Stimulated activated CD4-positive, alpha-beta T cell treated with anti-CD3 and anti-CD28 coated beads, TNF-alpha, amount 100 ng/mL, for 24 hours (primary cell): ENCODE data around the gene GAGE12H.
"Not testable (repeated sequence)": the region's sequence is repeated elsewhere in the genome, so short reads cannot be mapped to it uniquely, and the experiment has no call there.

Experiments
- DNase-seq, 3 experiments: peaks; one replicate each; pipeline ENCODE4 v3.0.0-alpha.2; 2020; ENCODE audit warnings: low read depth in 3 of 3

GAGE12H gene

GRCh38 chrX:49579649-49580048, at the start of gene GAGE12H:
Gene GAGE12H (plus strand): TSS chrX:49579949. CDS start chrX:49581104, 1,155 bp downstream.
- not testable (repeated sequence) for DNase-seq

- DNase-seq, result not testable (repeated sequence)
Observed at GRCh38 chrX:49531877-49532276, 47.9 kb upstream of the GAGE12H start, which contains the start of gene GAGE12C. Gene GAGE12C (plus strand): TSS chrX:49532177. CDS start chrX:49533332, 1,155 bp downstream.

GRCh38 chrX:49541433-49541832, 38.3 kb upstream of the GAGE12H start, which contains the start of gene GAGE12D:
Gene GAGE12D (plus strand): TSS chrX:49541733. CDS start chrX:49542888, 1,155 bp downstream.
- not testable (repeated sequence) for DNase-seq

DNA sequence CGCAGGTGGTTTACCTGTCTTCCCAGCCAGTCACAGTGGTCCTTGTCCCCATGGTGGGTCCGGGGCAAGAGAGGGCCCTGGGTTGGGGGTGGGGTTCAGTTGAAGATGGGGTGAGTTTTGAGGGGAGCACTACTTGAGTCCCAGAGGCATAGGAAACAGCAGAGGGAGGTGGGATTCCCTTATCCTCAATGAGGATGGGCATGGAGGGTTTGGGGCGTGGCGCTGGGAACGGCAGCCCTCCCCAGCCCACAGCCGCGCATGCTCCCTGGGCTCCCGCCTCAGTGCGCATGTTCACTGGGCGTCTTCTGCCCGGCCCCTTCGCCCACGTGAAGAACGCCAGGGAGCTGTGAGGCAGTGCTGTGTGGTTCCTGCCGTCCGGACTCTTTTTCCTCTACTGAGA, 28.8 kb upstream of the GAGE12H start, which contains the start of gene GAGE12E:
GAGE12E (plus strand) TSS at position 301 of the 400 bp plus-strand sequence. CDS start 1,155 bp downstream, outside the sequence.
- DNase-seq, result not testable (repeated sequence)

- DNase-seq, result not testable (repeated sequence)
Observed at GRCh38 chrX:49560542-49560941, 19.2 kb upstream of the GAGE12H start, which contains the start of gene GAGE12F. Gene GAGE12F (plus strand): TSS chrX:49560842. CDS start chrX:49561997, 1,155 bp downstream.

GRCh38 chrX:49568728-49569127, 11.0 kb upstream of the GAGE12H start:
- DNase-seq, result not testable (repeated sequence)

- DNase-seq, result not testable (repeated sequence)
Observed at GRCh38 chrX:49569152-49569551, 10.6 kb upstream of the GAGE12H start.

DNA sequence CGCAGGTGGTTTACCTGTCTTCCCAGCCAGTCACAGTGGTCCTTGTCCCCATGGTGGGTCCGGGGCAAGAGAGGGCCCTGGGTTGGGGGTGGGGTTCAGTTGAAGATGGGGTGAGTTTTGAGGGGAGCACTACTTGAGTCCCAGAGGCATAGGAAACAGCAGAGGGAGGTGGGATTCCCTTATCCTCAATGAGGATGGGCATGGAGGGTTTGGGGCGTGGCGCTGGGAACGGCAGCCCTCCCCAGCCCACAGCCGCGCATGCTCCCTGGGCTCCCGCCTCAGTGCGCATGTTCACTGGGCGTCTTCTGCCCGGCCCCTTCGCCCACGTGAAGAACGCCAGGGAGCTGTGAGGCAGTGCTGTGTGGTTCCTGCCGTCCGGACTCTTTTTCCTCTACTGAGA, 9.6 kb upstream of the GAGE12H start, which contains the start of gene GAGE12G:
GAGE12G (plus strand) TSS at position 301 of the 400 bp plus-strand sequence. CDS start 1,155 bp downstream, outside the sequence.
- not testable (repeated sequence) for DNase-seq

- DNase-seq, result not testable (repeated sequence)
Observed at GRCh38 chrX:49589196-49589595, 9.4 kb downstream of the GAGE12H start, which contains the start of gene GAGE2A. Gene GAGE2A (plus strand): TSS chrX:49589496. CDS start chrX:49590651, 1,155 bp downstream.

- DNase-seq, result peak in 1 of 3 experiments; percentile 0
Observed at GRCh38 chrX:49589769-49590478, 10.2 kb downstream of the GAGE12H start.

DNA sequence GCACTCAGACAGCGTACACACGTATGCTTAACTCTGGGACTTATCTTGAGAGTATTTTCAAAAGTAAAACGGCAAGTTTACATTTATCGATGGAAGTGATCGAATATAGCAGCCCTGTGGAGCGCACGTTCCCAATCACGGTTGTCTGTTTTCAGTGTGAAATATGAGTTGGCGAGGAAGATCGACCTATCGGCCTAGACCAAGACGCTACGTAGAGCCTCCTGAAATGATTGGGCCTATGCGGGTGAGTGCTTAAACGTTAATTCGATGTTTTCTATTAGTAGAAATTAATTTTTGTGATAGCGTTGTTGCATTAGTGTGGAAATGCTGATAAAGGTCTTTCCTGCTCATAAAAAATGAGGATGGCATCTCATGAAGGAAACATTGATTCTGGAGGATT, 10.7 kb downstream of the GAGE12H start:
- not testable (repeated sequence) for DNase-seq

DNA sequence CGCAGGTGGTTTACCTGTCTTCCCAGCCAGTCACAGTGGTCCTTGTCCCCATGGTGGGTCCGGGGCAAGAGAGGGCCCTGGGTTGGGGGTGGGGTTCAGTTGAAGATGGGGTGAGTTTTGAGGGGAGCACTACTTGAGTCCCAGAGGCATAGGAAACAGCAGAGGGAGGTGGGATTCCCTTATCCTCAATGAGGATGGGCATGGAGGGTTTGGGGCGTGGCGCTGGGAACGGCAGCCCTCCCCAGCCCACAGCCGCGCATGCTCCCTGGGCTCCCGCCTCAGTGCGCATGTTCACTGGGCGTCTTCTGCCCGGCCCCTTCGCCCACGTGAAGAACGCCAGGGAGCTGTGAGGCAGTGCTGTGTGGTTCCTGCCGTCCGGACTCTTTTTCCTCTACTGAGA, 19.0 kb downstream of the GAGE12H start, which contains the start of gene GAGE1:
GAGE1 (plus strand) TSS at position 301 of the 400 bp plus-strand sequence. CDS start 1,155 bp downstream, outside the sequence.
- not testable (repeated sequence) for DNase-seq

DNA sequence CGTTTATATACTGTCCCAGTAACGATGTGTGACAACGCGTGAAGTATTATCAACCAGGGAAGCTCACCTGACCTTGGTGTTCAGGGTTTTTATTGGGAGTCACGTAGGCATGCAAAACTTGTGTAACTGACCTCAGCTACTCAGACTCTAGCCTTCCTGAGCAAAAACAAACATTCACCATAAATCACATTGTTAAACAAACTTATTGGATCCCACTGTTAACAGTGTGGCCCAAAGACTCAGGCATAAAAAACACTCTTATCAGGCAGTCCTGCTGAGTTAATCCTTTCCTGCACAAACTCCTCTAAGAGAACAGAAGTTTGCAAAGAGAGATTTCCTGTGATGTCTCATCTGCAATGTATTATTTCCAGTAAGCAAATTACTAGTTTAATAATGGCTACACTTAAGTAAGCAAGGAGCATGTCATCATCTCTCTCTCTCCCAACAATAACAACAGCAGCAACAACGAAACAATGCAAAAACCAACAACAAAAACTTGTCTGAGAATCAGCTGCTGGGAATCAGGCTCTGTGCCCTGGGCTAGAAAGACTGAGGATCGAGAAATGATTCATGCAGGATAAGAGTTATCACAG, 31.1 kb downstream of the GAGE12H start:
- DNase-seq, result no peak

DNA sequence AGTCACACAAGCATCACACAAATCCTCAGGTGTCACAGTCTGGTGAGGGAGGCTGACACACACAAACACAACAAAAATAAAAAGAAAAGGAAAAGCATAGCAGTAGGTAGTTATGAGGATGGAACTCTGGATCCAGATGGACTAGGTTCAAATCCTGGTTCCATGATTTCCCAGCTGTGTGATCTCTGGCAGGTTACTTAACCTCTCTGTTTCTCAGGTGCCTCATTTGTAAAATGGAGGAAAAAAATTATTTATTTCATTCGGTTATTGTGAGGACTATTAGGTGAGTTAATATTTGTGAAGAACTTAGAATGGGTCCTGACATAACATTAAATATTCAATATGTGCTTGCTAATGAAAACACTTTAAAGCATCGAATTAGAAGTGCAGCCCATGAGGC, 38.8 kb downstream of the GAGE12H start:
- no peak for DNase-seq

DNA sequence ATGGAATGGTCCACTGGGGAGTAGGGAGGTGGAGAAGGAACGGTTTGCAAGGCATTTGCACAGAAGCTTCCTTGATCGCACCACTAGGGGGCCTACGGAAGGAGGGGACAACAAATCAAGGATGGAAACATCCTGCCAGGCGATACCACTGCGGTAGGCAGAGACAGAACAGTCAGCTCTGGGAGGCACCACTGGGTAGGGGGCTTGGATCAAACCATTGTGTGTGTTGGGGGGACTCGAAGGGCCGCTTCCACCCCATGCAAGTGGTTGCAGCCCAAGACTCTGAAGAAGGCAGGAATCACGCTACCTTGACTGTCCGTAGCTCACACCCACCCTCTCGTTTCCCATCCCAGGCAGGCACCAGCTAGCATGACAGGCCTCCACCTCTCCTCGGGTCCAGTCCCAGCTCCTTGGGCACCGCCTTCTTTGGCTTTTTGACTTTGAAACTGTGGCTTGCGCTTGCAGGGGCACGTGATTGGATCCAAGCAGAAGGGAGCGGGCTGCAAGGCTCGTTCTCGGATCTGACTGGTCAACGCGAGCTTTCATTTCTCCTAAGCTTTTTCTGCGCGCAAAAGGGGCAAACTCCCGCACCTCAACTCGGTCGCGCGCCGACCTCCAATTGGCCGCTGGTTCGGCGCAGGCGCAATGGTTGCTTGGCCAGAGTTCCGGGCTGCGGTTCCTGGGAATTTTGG, 47.5 kb downstream of the GAGE12H start:
- peak in 2 of 3 experiments; percentile 2 to 6 for DNase-seq
